ENCODE results near the gene NOC3L. TPM values are rescaled to one million over a fixed set of nuclear protein-coding genes. Genes with fewer than 3 reads are reported as not detected.
A peak's percentile ranks its signal among the peaks of the same experiment; 100 is the strongest.

The NOC3L gene
- total and polyA plus RNA-seq, 9 of the 15 experiments (the other 6 are each of a cell fraction or from before 2014, with no cell fraction given): 23.8 to 57.6 (median 32.6) TPM

GRCh38 chr10:94299417-94299816 is 63.3 kb downstream of the NOC3L start (continued):
- no peak for TF ChIP-seq NR3C1 (CRISPR knock-in tag; IDR thresholded peaks at IDR 0.05)
- TF ChIP-seq ZFP1 (CRISPR knock-in tag; IDR thresholded peaks at IDR 0.05): no peak
- no peak for TF ChIP-seq CTCFL (IDR thresholded peaks at IDR 0.05; ENCODE audit: borderline replicate concordance, insufficient read depth, low read depth, low read length, poor library complexity, severe bottlenecking)
- no peak; the same call in 1 of the 2 replicates for TF ChIP-seq NFE2 (IDR thresholded peaks at IDR 0.05; ENCODE audit: low read depth)
- TF ChIP-seq ILK (tag; IDR thresholded peaks at IDR 0.05; ENCODE audit: borderline replicate concordance, low read depth): no peak
- peak in 1 of 2 experiments; percentile 40; a peak in 1 of 3 replicates for TF ChIP-seq CBX3 (IDR thresholded peaks at IDR 0.05; ENCODE audit: borderline replicate concordance in 1 of 2, low read length in 2 of 2)
- no peak for TF ChIP-seq NFRKB (IDR thresholded peaks at IDR 0.05; ENCODE audit: low read depth)
- TF ChIP-seq CHD2 (IDR thresholded peaks at IDR 0.05; ENCODE audit: low read depth, low read length): peak; percentile 80
- TF ChIP-seq E2F3 (CRISPR knock-in tag; IDR thresholded peaks at IDR 0.05): no peak
- TF ChIP-seq ZNF143 (CRISPR knock-in tag; IDR thresholded peaks at IDR 0.05): no peak
- TF ChIP-seq KDM2B (CRISPR knock-in tag; IDR thresholded peaks at IDR 0.05): no peak
- TF ChIP-seq, protein P1, sequence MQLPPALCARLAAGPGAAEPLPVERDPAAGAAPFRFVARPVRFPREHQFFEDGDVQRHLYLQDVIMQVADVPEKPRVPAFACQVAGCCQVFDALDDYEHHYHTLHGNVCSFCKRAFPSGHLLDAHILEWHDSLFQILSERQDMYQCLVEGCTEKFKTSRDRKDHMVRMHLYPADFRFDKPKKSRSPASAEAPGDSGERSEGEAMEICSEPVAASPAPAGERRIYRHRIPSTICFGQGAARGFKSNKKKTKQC (CRISPR knock-in tag; IDR thresholded peaks at IDR 0.05): no peak
- peak; percentile 70; the same call in 1 of the 2 replicates for TF ChIP-seq MTA1 (IDR thresholded peaks at IDR 0.05; ENCODE audit: borderline replicate concordance)
- TF ChIP-seq RHOXF2B (CRISPR knock-in tag; conservative IDR thresholded peaks at IDR 0.05): no peak
- peak; percentile 60; the same call in 1 of the 2 replicates for TF ChIP-seq ZNF589 (CRISPR knock-in tag; IDR thresholded peaks at IDR 0.05; ENCODE audit: low read depth)
- no peak for TF ChIP-seq ATF4 (CRISPR knock-in tag; IDR thresholded peaks at IDR 0.05)
- TF ChIP-seq HNRNPK (IDR thresholded peaks at IDR 0.05; ENCODE audit: low read depth, low read length, poor library complexity, severe bottlenecking): no peak
- no peak for TF ChIP-seq STAG1 (CRISPR knock-in tag; IDR thresholded peaks at IDR 0.05; ENCODE audit: borderline replicate concordance)
- TF ChIP-seq L3MBTL2 (IDR thresholded peaks at IDR 0.05): no peak
- TF ChIP-seq ZNF644 (tag; IDR thresholded peaks at IDR 0.05; ENCODE audit: low read depth): peak; percentile 65; the same call in 1 of the 2 replicates
- peak; percentile 89 for TF ChIP-seq DPF2 (IDR thresholded peaks at IDR 0.05)
- TF ChIP-seq ZNF445 (CRISPR knock-in tag; IDR thresholded peaks at IDR 0.05; ENCODE audit: low read depth): no peak
- TF ChIP-seq ZNF436 (CRISPR knock-in tag; IDR thresholded peaks at IDR 0.05): no peak
- no peak for TF ChIP-seq ZNF277 (CRISPR knock-in tag; IDR thresholded peaks at IDR 0.05; ENCODE audit: borderline replicate concordance)
- TF ChIP-seq TFE3 (CRISPR knock-in tag; IDR thresholded peaks at IDR 0.05): no peak
